TTC549 (cell line): Measurements from ENCODE around the gene PI4K2A.
"Not testable (repeated sequence)": the region's sequence is repeated elsewhere in the genome, so short reads cannot be mapped to it uniquely, and the experiment has no call there.

ENCODE experiments used
- FAIRE-seq: peaks from 2 replicates; lab custom pipeline; 2012; peaks lifted over from hg19 to GRCh38; lab: Jason Lieb, UNC

Gene PI4K2A

GRCh38 chr10:97632949-97633884 lies 7.3 kb upstream of the PI4K2A start, which contains the start of gene MORN4:
Gene MORN4, minus strand, starts transcription at chr10:97633500. Its CDS starts 13,847 bp downstream, at chr10:97619653.
- FAIRE-seq = no peak

- FAIRE-seq = no peak
These were observed 6.5 kb upstream of the PI4K2A start for GRCh38 chr10:97633921-97634320.

GRCh38 chr10:97635577-97635976 lies 4.9 kb upstream of the PI4K2A start:
- FAIRE-seq = no peak

- FAIRE-seq = not testable (repeated sequence)
These were observed 1.4 kb upstream of the PI4K2A start for GRCh38 chr10:97639090-97639489.

GRCh38 chr10:97640868-97641811 lies 669 bp downstream of the PI4K2A start:
- FAIRE-seq = no peak

- not testable (repeated sequence) for FAIRE-seq
These were observed 2.1 kb downstream of the PI4K2A start for GRCh38 chr10:97642471-97643159.

GRCh38 chr10:97643441-97643985 lies 3.0 kb downstream of the PI4K2A start:
- no peak for FAIRE-seq

GRCh38 chr10:97644936-97645335 lies 4.5 kb downstream of the PI4K2A start:
- no peak for FAIRE-seq

GRCh38 chr10:97647556-97647955 lies 7.1 kb downstream of the PI4K2A start:
- FAIRE-seq = no peak

- FAIRE-seq = no peak
These were observed 8.3 kb downstream of the PI4K2A start for GRCh38 chr10:97648562-97649404.

- not testable (repeated sequence) for FAIRE-seq
These were observed 8.9 kb downstream of the PI4K2A start for GRCh38 chr10:97649405-97649750.

GRCh38 chr10:97650726-97651125 lies 10.3 kb downstream of the PI4K2A start:
- FAIRE-seq = no peak

GRCh38 chr10:97651773-97652172 lies 11.3 kb downstream of the PI4K2A start:
- FAIRE-seq = no peak

GRCh38 chr10:97656777-97657176 lies 16.3 kb downstream of the PI4K2A start:
- no peak for FAIRE-seq

GRCh38 chr10:97659589-97659988 lies 19.1 kb downstream of the PI4K2A start:
- no peak for FAIRE-seq

- no peak for FAIRE-seq
These were observed 23.9 kb downstream of the PI4K2A start for GRCh38 chr10:97664282-97664850.

GRCh38 chr10:97666992-97667391 lies 26.5 kb downstream of the PI4K2A start:
- FAIRE-seq = no peak

GRCh38 chr10:97667463-97667862 lies 27.0 kb downstream of the PI4K2A start:
- FAIRE-seq = no peak

- FAIRE-seq = no peak
These were observed 29.1 kb downstream of the PI4K2A start for GRCh38 chr10:97669571-97669970.

GRCh38 chr10:97673736-97674525 lies 33.5 kb downstream of the PI4K2A start:
- FAIRE-seq = no peak
